ENCODE data around the gene HIGD2B. TPM values are rescaled to one million over a fixed set of nuclear protein-coding genes. Genes with fewer than 3 reads are reported as not detected.

Gene HIGD2B
- total RNA-seq, 1 donor from 2014 or later = not detected

Other genes with a start within 250 kb of the HIGD2B start
- 46.9 TPM for gene ARIH1, start 211.9 kb downstream of the HIGD2B start, total RNA-seq (ENCODE audit: insufficient read depth, low replicate concordance)
- not detected for gene GOLGA6B, start 31.5 kb downstream of the HIGD2B start, total RNA-seq (ENCODE audit: insufficient read depth, low replicate concordance)
- 35.6 TPM for gene BBS4, start within 50 bp of the HIGD2B start, total RNA-seq (ENCODE audit: insufficient read depth, low replicate concordance)
- gene ADPGK, start 97.6 kb upstream of the HIGD2B start, total RNA-seq (ENCODE audit: insufficient read depth, low replicate concordance) = 56.3 TPM